ENCODE measurements around the gene CHST11. TPM values are rescaled to one million over a fixed set of nuclear protein-coding genes. Genes with fewer than 3 reads are reported as not detected.
"Not testable (repeated sequence)": the region's sequence is repeated elsewhere in the genome, so short reads cannot be mapped to it uniquely, and the experiment has no call there.

Gene CHST11
- total RNA-seq, 1 experiment from 2014 or later, result 6.7 TPM

DNA sequence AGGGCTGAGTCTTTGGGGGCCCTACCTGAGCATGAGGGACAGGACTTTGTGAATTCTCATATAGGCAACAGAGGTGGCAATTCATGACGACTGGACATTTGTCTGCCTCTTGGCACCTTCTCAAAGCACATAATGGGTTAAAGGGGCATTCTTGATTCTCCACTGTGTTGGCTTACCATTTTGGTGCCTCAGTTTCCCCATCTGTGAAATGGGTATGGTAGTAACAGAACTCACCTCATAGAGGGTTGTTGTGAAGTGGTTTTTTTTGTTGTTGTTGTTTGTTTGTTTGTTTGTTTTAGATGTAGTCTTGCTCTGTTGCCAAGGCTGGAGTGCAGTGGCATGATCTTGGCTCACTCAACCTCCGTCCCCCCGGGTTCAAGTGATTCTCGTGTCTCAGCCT, 106.0 kb downstream of the CHST11 start:
- Histone ChIP-seq H3K23me2 (ENCODE audit: insufficient read length, low read depth, low read length, poor library complexity, severe bottlenecking) (no peaks in the 10 kb centered on the region), H2BK120ac (ENCODE audit: low read depth, low read length, poor library complexity, severe bottlenecking) (no peak overlapping the region), H3K27me3 (ENCODE audit: insufficient read depth, low read length) (no peaks in the 10 kb centered on the region), H4K20me1 (ENCODE audit: control insufficient read depth, insufficient read depth, insufficient read length) (no peaks in the 10 kb centered on the region), H2BK20ac (ENCODE audit: low read depth, low read length, poor library complexity, severe bottlenecking) (no peak overlapping the region), H4K5ac (ENCODE audit: insufficient read length, low read depth, low read length) (no peak overlapping the region), H3K23ac (ENCODE audit: insufficient read length, low read depth, low read length) (no peak overlapping the region), H3K56ac (ENCODE audit: insufficient read length, low read depth, low read length) (no peak overlapping the region), H3K27ac (ENCODE audit: insufficient read length, low read depth, low read length) (no peak overlapping the region), H3T11ph (ENCODE audit: low read length) (no peak overlapping the region), H3K14ac (ENCODE audit: insufficient read depth, low read length) (no peak overlapping the region), H3K9me3 (ENCODE audit: control insufficient read depth, low read depth, low read length) (no peaks in the 10 kb centered on the region), H4K91ac (ENCODE audit: insufficient read length, low read depth, low read length) (no peak overlapping the region), H3K4me1 (ENCODE audit: insufficient read depth, low read length) (no peaks in the 10 kb centered on the region), H2AFZ (ENCODE audit: low read length) (no peak overlapping the region), H3K4me2 (ENCODE audit: insufficient read depth, insufficient read length, low read length) (no peak overlapping the region), H3K79me1 (ENCODE audit: insufficient read depth, low read depth, low read length, poor library complexity, severe bottlenecking) (no peaks in the 10 kb centered on the region), H2AK5ac (ENCODE audit: insufficient read length, low read length) (no peak overlapping the region), H3K9ac (ENCODE audit: extremely low read depth, insufficient read length, low read length) (no peak overlapping the region), H3K18ac (ENCODE audit: insufficient read length, low read depth, low read length) (no peak overlapping the region), H2BK12ac (ENCODE audit: insufficient read length, low read depth, low read length) (no peak overlapping the region), H4K8ac (replicated peaks; ENCODE audit: insufficient read length, low read depth, low read length) (no peak overlapping the region), H3K79me2 (ENCODE audit: insufficient read depth, low read length) (no peaks in the 10 kb centered on the region), H2BK15ac (ENCODE audit: low read depth, low read length) (no peak overlapping the region), H2BK5ac (ENCODE audit: insufficient read length, low read length) (no peak overlapping the region), H3K4ac (ENCODE audit: low read depth, low read length) (no peak overlapping the region)
- WGBS (ENCODE audit: extremely low coverage, insufficient read length, low lambda C conversion rate), result no CpG with 5 or more reads among the region's 4 CpGs
- peaks cover 2 to 6% (median 4%) of the 10 kb centered on the region in 3 experiments; a peak in 5 of 7 replicates for H3K36me3 Mint-ChIP-seq (ENCODE audit: insufficient read depth in 1 of 3, low read depth in 3 of 3)
- H3K27ac Mint-ChIP-seq, result no peak overlapping the region
- H3K9me3 Mint-ChIP-seq, result peaks cover 4% of the 10 kb centered on the region in 2 experiments; a peak in 3 of 5 replicates
- 0 out of 2 replicates have a peak, but pooled peaks cover 2% of the 10 kb centered on the region for H3K27me3 Mint-ChIP-seq (ENCODE audit: low read depth)
- TF ChIP-seq, protein P1, sequence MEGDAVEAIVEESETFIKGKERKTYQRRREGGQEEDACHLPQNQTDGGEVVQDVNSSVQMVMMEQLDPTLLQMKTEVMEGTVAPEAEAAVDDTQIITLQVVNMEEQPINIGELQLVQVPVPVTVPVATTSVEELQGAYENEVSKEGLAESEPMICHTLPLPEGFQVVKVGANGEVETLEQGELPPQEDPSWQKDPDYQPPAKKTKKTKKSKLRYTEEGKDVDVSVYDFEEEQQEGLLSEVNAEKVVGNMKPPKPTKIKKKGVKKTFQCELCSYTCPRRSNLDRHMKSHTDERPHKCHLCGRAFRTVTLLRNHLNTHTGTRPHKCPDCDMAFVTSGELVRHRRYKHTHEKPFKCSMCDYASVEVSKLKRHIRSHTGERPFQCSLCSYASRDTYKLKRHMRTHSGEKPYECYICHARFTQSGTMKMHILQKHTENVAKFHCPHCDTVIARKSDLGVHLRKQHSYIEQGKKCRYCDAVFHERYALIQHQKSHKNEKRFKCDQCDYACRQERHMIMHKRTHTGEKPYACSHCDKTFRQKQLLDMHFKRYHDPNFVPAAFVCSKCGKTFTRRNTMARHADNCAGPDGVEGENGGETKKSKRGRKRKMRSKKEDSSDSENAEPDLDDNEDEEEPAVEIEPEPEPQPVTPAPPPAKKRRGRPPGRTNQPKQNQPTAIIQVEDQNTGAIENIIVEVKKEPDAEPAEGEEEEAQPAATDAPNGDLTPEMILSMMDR (conservative IDR thresholded peaks at IDR 0.05), result no peak
- peaks cover under 1 to 6% of the 10 kb centered on the region in 2 experiments; a peak in 3 of 4 replicates for H3K4me1 Mint-ChIP-seq
- H3K4me3 Mint-ChIP-seq, result no peak overlapping the region
- DNase-seq, result no peak

DNA sequence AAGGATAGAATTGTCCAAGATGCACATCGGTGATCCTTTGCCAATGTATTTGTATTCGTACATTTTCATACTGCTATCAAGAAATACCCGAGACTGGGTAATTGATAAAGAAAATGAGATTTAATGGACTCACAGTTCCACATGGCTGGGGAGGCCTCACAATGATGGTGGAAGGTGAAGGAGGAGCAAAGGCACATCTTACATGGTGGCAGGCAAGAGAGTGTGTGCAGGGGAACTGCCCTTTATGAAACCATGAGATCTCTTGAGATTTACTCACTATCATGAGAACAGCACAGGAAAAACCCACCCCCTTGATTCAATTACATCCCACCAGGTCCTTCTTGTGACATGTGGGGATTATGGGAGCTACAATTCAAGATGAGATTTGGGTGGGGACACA, 107.9 kb downstream of the CHST11 start:
- H3K9me3 Mint-ChIP-seq; H2BK15ac ChIP-seq (ENCODE audit: low read depth, low read length); H3K27me3 ChIP-seq (ENCODE audit: insufficient read depth, low read length); H4K91ac ChIP-seq (ENCODE audit: insufficient read length, low read depth, low read length); H4K5ac ChIP-seq (ENCODE audit: insufficient read length, low read depth, low read length); H3K9me3 ChIP-seq (ENCODE audit: control insufficient read depth, low read depth, low read length); H2BK120ac ChIP-seq (ENCODE audit: low read depth, low read length, poor library complexity, severe bottlenecking); H4K20me1 ChIP-seq (ENCODE audit: control insufficient read depth, insufficient read depth, insufficient read length); H3K14ac ChIP-seq (ENCODE audit: insufficient read depth, low read length); H2AFZ ChIP-seq (ENCODE audit: low read length); H3K27ac Mint-ChIP-seq; H2BK20ac ChIP-seq (ENCODE audit: low read depth, low read length, poor library complexity, severe bottlenecking); H3T11ph ChIP-seq (ENCODE audit: low read length); H3K23me2 ChIP-seq (ENCODE audit: insufficient read length, low read depth, low read length, poor library complexity, severe bottlenecking); H3K4me1 ChIP-seq (ENCODE audit: insufficient read depth, low read length); H3K56ac ChIP-seq (ENCODE audit: insufficient read length, low read depth, low read length); H2BK5ac ChIP-seq (ENCODE audit: insufficient read length, low read length); H3K4me3 Mint-ChIP-seq; H3K79me2 ChIP-seq (ENCODE audit: insufficient read depth, low read length); H3K4ac ChIP-seq (ENCODE audit: low read depth, low read length); H3K9ac ChIP-seq (ENCODE audit: extremely low read depth, insufficient read length, low read length); H3K79me1 ChIP-seq (ENCODE audit: insufficient read depth, low read depth, low read length, poor library complexity, severe bottlenecking); H2BK12ac ChIP-seq (ENCODE audit: insufficient read length, low read depth, low read length); DNase-seq; H3K4me1 Mint-ChIP-seq; H3K27me3 Mint-ChIP-seq (ENCODE audit: low read depth); H3K36me3 Mint-ChIP-seq (ENCODE audit: insufficient read depth in 1 of 3, low read depth in 3 of 3); H3K23ac ChIP-seq (ENCODE audit: insufficient read length, low read depth, low read length); H4K8ac ChIP-seq (replicated peaks; ENCODE audit: insufficient read length, low read depth, low read length); H3K27ac ChIP-seq (ENCODE audit: insufficient read length, low read depth, low read length); H3K4me2 ChIP-seq (ENCODE audit: insufficient read depth, insufficient read length, low read length); H2AK5ac ChIP-seq (ENCODE audit: insufficient read length, low read length); H3K18ac ChIP-seq (ENCODE audit: insufficient read length, low read depth, low read length): not testable (repeated sequence)
- no CpG with 5 or more reads among the region's 3 CpGs for WGBS (ENCODE audit: extremely low coverage, insufficient read length, low lambda C conversion rate)
